Measurements from ENCODE around the gene HABP2.

The HABP2 gene

DNA sequence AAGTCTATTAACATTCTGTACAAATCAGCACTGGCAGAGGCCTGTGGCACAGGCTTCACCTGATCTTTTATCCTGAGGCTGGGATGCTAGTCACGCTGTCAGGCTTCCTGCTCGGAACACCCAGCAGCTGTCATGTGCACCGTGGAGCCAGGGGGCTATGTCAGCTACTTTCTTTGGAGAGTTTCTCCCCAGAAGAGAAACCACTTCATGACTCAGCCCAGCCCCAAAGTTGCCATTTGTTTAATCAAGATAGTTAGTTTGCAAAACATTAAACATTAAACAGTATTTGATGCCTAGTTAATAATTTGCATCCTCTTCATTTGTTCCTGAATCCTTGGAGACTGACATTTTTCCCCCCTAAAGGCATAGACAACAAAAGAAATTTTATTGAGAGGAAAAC, at the start of gene HABP2:
Gene HABP2 (plus strand): TSS at position 353 of the 400 bp plus-strand sequence. CDS start 69 bp downstream, outside the sequence.
- DNase-seq = no peak

DNA sequence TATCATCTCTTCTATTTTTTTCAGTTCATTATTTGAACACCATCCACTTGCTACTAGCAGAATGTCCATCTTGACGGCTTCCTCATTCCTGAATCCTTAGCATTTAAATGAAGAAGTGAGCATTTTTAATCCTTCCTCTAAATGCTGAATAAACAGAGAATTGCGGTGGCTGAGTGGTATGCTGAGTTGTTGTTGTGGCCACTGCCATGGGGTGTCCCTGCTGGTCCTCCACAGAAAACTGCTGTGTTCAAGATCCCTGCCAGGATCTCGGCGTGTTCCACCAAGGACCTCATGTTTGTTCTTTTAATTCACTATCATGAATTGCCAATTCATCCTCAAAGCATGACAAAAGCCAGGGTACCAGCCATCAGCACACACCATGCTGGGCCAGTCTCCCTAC, 48.9 kb upstream of the HABP2 start:
- no peak for DNase-seq

DNA sequence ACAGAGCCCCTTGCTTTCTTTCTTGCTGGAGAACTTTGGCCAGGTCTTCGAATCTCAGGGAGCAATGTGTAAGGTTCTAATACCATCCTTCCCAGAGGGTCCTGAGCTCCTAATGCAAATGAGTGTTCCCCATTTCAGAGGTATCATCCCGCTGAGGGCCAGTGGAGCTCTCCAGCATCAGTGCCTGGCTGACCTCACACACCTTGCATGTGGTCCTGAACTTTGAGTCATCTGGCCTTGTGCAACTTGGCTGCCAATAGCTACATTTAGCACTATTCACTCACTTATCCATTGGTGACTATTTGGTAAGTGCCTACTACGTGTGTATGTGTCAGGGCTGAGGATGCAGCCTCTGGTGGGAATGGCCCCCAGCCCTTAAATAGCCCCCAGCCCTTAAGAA, 48.4 kb upstream of the HABP2 start:
- no peak for DNase-seq

DNA sequence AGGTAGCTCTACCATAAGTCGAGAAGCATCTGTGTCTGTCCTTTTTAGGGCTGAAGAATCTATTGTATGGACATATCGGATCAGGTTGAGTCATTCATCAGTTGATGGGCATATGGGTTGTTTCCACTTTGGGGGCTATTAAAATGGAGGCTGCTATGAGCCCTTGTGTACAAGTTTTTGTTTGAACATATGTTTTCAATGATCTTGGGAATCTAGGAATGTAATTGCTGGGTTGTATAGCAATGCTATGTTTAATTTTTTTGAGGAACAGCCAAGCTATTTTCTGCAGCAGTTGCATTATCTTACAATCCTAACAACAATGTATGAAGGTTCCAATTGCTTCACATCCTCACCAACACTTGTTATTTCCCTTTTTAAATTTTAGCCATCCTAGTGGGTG, 46.4 kb upstream of the HABP2 start:
- DNase-seq = no peak

DNA sequence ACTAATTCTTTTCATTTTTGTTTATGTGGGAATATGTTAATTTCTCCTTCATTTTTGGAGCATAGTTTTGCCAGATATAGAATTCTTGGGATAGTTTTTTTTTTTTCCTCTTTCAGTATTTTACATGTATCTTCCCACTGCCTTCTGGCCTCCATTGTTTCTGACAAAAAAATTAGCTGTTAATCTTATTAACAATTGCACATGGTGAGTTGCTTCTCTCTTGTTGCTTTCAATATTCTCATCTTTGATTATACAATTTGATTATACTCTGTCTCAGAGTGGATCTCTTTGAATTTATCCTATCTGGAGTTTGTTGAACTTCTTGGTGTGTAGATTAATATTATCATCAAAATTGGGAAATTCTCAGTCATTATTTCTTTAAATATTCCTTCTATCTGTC, 41.4 kb upstream of the HABP2 start:
- DNase-seq = no peak

DNA sequence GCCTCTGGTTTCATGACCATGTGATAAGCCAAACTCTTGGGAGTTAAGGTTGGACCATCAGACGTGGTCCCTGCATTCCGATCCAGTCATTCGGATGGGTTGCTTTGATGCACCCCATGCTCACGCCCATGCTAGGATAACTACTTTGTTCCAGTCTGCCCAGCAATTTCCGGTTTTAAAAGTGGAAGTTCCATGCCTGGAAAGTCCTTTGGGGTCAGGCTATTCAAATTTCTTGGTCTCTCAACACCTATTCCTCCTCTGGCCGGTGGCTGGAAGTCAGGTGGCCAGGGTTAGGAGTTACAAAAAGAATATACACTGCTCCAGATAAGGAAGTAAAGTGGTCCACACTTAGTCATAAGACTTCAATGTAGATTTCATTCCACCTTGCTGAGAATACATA, 37.7 kb upstream of the HABP2 start:
- DNase-seq = no peak

DNA sequence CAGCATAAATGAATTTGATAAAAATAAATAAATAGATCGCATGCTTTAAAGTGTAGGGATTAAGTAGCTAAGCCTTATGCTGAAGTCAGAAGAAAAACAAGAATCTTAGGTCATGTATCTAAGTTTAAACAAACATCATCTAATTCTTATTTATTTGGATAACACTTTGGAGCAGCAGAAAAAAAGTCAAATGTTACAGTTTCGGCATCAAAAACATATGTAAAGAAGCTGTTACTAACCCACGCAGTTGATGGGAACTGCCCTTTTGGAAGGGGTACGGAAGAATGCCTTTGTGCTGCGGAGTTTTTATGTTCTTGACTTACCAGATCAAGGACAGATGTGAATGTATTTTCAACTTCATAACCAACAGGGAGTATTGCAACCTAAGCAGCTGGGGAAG, 37.3 kb upstream of the HABP2 start:
- DNase-seq = no peak

DNA sequence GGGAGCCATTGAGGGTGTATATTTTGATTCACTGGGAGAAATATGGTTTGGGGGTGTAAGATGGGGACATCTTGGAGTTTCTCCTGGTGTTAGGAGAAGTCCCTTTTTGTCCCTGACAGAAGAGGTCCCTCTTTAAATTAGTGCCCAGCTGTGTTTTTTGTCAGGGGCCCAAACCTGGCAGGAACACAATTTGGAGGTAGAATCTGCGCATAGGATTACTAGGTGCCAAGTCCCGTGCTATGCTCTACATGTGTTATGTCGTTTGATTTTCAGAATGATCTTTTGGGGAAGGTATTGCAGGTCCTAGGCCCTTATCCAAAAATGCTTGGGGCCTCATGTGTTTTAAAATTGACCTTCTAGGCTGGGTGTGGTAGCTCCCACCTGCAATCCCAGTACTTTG, 36.8 kb upstream of the HABP2 start:
- DNase-seq = no peak

DNA sequence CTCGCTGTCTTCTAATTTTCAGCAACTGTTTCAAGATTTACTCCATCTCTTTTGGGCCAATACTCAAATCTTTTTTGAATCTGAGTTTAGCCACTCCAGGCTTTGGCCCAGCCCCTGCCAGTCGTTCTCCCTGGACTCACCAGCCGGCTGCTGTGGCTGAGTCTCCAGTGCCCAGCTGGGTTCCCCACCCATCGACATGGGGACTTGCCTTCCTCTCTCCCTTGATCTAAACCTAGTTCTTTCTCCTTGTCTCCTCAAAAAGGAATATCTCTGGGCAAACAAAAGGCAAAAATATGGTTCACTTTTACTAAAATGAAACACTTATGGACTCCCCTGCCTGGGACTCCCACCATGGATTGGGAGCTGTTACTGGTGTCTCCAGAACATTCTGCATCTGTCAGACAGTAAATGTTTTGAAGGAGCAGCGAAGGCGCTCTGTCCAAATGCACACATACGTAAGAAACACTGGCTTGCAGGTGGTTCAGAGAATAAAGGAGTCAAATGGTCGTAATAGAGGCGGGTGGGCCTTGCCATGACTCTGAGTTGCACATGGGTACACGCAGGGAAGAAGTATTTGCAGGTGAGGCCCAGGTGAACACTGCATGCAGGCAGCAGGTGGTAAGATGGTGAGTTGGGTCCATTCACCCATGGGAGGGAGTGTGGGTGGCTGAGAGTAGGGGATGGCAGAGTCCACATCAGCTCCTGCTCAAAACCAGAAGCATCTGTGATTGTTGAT, 35.5 kb upstream of the HABP2 start:
- no peak for DNase-seq

DNA sequence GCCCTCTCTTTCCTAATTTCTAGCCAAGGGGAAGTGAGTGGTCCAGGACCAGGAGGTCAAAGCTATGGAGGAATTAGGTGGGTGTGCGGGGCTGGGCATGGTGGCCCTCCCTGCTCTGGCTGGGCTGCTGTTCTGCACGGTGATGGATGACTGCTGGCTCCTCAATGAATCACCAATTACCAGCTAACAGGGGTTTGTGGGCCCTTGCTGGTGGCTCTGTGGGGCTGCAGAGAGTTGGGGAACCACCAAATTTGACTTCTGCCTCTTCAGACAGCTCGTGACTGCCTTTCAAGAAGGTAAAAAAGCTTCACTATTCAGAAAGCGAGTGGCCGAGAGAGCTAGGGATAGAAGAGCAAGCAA, 35.0 kb upstream of the HABP2 start:
- DNase-seq = no peak

DNA sequence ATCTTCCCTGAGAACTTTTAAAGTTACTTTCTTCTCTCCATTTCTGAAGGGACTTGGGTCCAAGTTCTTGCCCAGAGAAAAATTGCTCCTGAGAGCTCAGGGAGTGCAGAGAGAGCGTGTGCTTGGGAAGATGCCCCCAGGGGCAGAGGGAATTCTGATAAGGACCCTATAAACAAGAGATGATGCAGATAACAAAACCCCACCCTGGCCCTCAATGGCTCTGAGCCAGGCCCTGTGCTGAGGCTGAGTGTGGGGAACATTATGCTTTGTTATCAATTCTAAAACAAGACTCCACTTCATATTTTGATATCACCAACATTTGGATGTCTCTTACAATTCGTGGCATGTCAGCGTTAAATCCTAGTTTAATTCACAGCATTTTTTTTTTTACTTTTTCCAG, 34.4 kb upstream of the HABP2 start:
- no peak for DNase-seq

DNA sequence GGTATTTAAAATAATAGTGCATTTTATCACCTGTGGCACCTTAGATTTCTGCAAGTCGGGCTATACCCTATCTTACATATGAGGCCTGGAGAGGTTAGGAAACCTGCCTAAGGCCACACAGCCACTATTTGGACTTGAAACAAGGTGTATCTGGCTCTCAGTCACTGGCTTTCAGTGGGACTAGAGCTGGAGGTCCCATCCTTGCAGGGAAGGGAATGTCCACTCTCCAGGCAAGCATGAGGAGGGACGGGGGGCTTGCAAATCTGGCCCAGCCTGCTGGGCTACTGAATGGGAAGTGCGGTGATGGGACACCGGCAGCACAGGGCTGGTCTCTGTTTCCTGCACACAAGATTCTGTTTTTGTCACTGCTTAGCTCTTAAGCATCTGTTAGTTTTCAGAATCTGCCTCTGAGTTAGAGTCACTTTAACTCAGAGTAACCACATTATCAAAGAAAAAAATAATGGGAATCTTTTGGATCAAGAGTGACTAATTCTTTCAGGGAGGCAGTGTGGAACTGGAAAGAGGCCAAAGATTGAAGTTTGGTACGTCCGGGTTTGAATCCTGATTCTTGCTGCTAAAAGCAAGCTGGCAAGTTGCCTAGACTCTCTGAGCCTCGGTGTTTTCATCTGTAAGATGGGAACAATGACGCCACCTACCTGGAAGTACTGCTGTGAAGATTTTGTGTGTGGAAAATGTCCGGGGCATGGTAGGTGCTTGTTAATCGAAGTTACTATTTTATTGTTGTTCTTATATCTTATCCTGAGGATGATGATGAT, 33.8 kb upstream of the HABP2 start:
- DNase-seq = no peak

DNA sequence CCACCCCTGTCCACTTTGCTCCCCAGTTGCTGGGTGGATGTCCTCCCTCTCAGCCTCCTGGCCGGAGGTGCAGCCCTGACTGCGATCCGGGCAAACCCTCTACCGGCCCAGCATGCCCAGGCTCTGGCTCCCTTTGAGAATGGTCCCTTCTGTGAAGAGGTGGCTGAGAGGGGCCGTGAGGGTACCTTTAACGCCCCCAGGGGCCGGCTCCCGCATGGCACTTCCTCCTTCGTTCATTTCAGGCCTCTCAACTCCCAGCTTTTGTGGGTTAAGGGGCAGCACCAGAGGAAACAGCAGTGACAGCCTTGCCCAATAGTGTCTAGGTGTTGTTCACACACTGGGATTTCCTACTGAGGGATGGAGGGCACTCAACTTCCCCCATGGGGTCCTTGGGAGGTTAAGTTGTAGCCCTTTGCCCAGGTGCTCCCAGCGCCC, 33.2 kb upstream of the HABP2 start:
- DNase-seq = no peak

DNA sequence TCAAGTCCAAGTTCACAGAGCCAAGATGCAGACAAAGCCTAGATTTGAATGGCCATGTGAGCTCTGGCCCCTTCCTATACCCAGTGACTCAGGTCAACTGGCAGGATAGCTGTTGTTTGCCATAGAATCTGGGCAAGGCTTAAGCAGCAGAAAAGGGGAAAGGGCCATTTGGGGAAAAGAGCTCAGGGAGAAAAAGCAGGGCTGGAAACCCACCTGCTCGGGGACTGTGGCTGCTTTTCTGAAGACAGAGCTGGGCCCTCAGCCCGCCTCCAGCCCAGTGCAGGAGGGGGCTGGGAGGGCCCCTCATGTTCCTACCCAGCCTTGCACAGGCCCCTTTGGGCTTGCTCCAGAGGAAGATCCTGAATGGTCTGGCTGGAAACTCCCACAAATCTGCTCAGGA, 32.6 kb upstream of the HABP2 start:
- DNase-seq = no peak

DNA sequence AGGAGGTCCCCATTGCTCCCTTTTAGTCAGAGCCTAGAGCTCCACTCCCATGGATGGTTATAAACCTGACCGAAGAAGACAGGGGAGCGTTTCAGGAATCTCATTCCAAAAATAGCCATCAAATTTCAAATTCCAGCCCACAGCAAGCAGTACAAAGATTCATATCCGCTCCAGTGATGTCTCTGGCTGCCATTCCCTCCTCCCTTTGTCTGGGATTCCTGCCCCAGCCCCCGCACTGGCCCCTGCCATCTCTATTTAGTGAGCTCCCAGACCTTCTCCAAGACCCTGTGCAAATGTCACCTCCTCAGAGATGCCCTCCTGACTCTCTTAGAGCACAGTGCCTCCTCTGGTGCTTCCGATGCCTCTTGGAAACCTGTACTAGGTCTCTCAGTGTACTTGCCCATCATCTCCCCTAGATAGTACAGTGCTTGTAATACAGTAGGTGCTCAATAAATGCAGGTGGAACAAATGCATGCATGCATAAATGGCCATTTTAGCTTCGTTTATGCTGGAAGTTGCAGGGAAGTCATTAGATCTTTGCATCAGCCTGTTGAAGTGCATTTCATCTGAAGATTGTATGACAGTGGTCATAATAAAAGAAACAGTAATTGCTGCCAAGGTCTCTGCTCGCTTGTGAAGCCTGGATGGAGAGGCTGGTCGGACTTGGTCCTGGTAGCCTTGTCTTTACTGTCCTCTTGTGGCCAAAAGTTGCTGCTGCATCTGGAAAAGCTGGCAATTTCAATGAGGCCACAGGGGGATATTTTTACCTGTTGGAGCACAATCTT, 32.0 kb upstream of the HABP2 start:
- no peak for DNase-seq

DNA sequence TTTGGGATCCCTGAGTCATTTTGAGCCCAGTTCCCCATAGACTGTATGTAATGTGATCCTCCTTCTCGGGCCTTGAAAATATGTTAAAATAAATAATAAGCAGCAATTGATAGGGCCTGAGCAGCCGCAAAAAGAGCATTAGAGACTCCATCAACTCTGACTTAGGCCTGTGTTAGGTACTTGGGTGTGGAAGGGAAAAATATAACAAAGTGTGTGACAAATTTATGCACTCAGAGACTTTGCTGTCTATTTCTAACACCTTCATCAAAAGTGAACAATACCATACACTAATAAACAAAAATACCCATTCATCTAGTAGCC, 31.4 kb upstream of the HABP2 start:
- DNase-seq = no peak

DNA sequence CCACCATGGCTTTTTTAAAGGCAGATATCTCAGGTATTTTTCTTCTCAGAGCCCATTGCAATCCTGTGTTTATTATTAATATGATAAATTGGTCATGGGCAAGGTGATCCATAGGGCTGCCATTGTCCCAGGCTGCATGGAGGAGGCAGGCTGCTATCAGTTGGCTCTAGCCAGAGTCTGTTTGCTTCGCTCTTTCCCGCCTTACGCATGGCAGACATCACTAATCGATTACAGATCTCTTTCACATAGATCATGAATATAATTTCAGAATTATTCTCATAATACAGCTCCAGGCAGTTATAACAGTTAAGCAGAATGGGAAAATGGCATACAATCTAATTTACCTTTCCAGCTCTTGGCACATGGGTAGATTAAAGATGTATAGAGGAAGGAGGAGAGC, 30.4 kb upstream of the HABP2 start:
- no peak for DNase-seq

DNA sequence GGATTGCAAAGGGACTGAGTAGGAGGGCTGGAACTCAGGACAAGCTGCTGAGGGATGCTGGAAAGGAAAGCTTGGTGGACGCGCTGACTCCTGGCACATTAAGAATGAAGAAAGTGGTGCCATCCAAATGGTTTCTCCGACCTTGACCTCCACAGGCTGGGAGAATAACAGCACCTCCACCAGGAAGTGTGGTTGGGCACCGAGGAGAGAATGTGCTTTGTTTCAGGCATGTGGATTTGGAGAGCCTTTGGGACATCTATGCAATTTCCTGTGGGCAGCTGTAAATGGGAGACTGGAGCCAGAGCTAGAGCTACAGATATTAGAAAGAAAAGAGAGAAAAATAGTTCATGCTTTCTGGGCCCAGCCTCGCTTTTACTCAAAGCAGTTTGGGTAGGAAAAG, 29.8 kb upstream of the HABP2 start:
- no peak for DNase-seq

DNA sequence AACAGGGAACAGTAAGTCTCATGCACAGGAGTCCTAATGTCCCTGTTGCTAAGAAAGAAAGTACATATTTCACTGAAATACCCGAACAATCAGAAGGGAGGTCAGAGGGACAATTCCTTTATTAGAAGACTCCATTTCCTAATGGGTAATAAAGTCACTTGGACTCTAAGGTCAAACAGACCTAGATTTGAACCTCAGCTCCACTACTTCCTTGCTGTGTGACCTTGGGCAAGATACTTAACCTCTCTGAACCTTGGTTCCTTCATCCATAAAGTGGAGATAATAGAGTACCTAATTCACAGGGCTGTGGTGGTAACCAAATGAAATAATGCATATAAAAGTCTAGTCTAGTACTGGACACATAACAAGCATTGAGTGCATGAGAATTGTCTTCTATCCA, 29.2 kb upstream of the HABP2 start:
- no peak for DNase-seq

DNA sequence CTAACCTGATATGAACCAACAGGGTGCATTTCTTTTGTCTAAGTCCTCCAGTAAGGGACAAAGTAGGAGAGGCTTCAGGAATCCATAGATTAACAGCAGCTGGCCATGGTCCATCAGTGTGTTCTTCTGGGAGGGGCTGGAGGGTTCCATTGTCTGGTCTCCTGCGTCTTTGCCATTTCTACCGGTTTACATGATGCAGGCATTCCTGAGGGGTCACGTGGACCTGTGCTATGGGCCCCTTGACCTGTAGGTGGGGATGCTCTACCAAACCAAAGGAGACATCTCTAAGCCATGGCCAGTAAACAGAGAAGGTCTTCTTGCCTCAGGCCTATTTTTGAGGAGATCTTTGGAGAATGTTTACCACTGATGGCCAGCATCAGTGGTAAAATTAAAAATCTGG, 28.7 kb upstream of the HABP2 start:
- no peak for DNase-seq

DNA sequence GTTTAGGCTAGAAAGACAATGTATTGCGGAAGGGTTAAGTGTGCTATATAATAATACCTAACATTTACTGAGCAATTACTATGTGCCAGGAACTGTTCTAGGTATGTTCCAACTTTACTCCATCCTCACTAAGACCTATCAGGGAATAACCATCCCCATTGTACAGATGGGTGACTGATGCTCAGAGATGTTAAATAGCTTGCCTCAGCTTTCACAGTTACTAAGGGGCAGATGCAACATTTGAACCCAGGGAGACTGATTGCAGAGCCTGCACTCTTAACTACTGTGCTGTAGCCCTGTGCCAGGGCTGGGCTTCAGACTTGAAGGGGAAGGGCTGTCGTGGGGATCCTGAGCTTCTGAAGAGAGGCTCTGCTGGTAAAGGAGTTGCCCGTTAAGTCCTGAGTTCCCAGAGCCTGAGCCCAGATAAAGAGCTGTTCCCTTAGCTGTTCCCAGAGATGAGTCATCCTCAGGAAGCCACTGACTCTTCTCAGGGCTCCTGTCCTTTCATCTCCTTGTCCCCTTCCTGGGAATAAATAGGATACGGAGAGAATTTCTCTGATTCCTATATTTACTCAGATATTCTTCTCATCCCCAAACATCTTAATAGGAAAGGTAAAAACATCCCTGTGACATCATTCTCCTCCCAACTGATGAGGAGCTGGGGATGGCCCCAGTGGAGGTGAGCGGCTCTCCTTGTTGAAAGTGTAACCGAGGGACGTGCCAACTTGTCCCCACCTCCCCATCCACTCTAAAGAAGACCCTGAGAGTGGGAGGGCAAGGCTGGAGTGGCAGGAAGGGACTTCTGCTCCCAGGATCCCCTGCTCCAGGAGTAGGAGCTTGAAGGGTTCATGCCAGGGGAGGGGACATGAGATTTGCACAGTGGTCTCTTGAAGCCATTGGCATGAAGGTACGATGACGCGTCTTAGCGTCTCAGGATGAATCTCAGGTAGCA, 28.0 kb upstream of the HABP2 start:
- no peak for DNase-seq

DNA sequence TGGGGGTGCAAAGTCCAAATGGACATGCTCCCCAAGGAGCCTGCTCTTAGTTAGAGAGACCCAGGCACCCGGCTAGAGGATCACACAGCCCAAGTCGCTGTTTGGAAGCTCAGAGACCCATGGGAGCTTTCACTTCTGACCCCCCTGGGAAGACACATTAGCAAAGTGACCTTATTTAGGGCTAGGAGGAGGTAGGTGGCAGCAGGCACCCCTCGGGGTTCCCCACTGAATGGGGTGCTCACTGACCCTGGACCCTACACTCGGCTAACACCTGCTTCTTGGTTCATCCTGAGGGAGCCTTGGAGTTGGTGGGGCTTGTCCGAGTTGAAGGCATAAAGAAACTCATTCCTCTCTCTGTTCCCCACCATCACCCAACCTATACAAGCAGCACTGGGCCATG, 27.1 kb upstream of the HABP2 start:
- no peak for DNase-seq

Measured in NCI-H526 treated with DMSO at 0.1 percent for 48 hours (cell line).